Fibroblast of skin of right biceps (primary cell): ENCODE data around the gene HOXA2.
A peak's percentile ranks its signal among the peaks of the same experiment; 100 is the strongest.

Experiments used
- DNase-seq: peaks from one replicate; pipeline ENCODE4 v3.0.0-alpha.2; 2013

HOXA2 gene

GRCh38 chr7:27071622-27072390 is 30.7 kb downstream of the HOXA2 start:
- DNase-seq: no peak

DNA sequence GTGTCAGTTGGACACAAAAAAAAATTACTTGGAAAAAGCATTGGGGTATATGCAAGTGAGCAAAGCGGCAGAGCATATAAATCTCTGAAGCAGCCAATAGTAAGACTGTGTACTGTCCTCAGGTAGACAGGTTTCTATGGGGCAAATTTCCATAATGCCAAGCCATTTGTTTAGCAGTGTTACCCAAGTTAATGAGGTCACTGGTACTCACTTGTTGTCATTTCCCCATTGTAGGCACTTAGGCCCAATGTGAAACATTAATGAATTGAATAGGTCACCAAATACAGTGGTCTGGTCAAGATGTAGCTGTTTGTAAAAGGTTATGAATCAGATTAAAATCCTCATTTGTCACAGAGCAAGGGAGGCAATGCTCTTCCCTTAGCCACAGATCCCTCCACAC is 34.2 kb downstream of the HOXA2 start:
- DNase-seq: no peak

- DNase-seq: peak; percentile 74
These were observed 36.3 kb downstream of the HOXA2 start for GRCh38 chr7:27066148-27066547.

GRCh38 chr7:27065709-27066108 is 36.8 kb downstream of the HOXA2 start:
- no peak for DNase-seq

GRCh38 chr7:27064661-27065060 is 37.8 kb downstream of the HOXA2 start:
- peak; percentile 36 for DNase-seq

- peak; percentile 10 for DNase-seq
These were observed 38.3 kb downstream of the HOXA2 start for GRCh38 chr7:27064159-27064558.

DNA sequence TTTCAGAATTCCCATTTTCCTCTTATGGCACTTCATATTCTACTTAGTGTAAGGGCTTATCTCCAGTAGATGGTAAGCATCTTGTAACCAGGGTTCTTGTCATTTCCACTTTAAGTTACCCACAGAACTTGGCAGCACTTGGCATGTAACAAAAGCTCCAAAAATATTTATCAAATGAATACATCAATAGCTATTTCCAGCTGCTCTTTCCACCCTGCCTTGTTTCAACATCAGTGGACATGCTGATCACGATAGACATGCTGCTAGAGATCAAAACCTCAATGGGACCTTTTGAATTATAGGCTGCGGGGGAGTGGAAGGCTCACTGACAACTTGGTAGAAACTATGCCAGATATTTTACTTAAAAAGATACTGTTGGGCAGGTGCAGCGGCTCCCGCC is 39.5 kb downstream of the HOXA2 start:
- DNase-seq: no peak

DNA sequence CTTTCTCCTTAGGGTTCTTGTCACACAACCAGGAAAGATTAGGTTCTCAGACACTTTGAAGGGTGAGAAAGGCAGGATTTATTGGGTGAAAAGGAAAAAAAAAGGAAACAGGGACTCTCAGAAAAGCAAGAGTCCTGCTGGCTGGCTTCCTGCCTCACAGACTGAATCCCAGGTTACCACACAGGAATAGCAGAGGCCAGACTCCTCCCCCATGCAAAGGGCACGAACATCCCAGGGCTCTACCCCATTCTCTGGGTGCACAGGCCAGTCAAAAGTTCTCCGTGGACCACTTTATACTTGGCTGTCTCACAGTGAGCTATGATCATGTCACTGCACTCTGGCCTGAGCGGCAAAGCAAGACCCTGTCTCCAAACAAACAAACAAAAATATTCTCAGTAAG is 49.3 kb downstream of the HOXA2 start:
- DNase-seq: no peak

DNA sequence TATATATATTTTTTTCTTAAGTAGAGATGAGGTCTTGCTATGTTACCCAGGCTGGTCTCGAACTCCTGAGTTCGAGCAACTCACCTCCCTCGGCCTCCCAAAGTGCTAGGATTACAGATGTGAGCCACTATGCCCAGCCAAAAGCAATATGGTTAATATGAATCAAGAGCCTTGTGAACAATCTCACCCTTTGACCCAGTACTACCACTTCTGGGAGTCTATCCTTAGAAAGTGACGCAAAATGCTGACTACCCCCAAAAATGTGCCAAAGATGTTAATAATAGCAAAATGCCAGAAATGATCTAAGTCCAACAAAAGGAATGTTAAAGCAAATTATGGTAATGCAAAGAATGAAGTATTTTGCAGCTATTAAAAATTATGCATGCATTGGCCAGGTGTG is 51.0 kb downstream of the HOXA2 start:
- no peak for DNase-seq
